Upper lobe of right lung (tissue), 1 donor: Measurements from ENCODE around the gene VTA1. TPM values are rescaled to one million over a fixed set of nuclear protein-coding genes. Genes with fewer than 3 reads are reported as not detected.

Experiments
- ATAC-seq: fragments of 200-7000 bp; cut with Tn5 transposase; one replicate; pipeline ENCODE4 v1.9.1; 2020; ENCODE audit warnings: mild to moderate bottlenecking, moderate library complexity
- DNase-seq: peaks from one replicate; pipeline ENCODE4 v3.0.0-alpha.2; 2020
- H3K27ac ChIP-seq: fragments of 200-600 bp; one replicate; pipeline ENCODE4 v1.8.0; 2022
- H3K27me3 ChIP-seq: fragments of 200-600 bp; one replicate; pipeline ENCODE4 v1.8.0; 2022; ENCODE audit warnings: mild to moderate bottlenecking
- H3K36me3 ChIP-seq: fragments of 200-600 bp; one replicate; pipeline ENCODE4 v1.8.0; 2022
- H3K4me1 ChIP-seq: fragments of 200-600 bp; one replicate; pipeline ENCODE4 v1.8.0; 2022
- H3K4me3 ChIP-seq: fragments of 200-600 bp; one replicate; pipeline ENCODE4 v1.8.0; 2022; ENCODE audit warnings: mild to moderate bottlenecking
- H3K9me3 ChIP-seq: fragments of 200-600 bp; one replicate; pipeline ENCODE4 v1.8.0; 2022
- intact Hi-C: fragments of 100-400 bp; cut with DNase I; formaldehyde crosslinking; loops from one replicate; pipeline ENCODE4 v1.11.0; 2022
- total RNA-seq: library from RNA; stranded (reverse); fragmentation: NEBNext Ultra II Directional; extraction: Animal tissue kit (Norgen Biotek cat#: 25700); gene quantifications from one replicate; pipeline ENCODE4 v1.2.1, GENCODE V29; 2021
- TF ChIP-seq, protein P1 (sequence below): fragments of 200-600 bp; IDR thresholded peaks from one replicate; pipeline ENCODE4 v1.8.0; 2022; ENCODE audit warnings: antibody characterized with exemption
- donor health status: DM: no; HTN: yes; CAD: no; lungs with severe emphysema.

VTA1 gene
- total RNA-seq, 1 donor from 2014 or later, result 31.8 TPM

DNA sequence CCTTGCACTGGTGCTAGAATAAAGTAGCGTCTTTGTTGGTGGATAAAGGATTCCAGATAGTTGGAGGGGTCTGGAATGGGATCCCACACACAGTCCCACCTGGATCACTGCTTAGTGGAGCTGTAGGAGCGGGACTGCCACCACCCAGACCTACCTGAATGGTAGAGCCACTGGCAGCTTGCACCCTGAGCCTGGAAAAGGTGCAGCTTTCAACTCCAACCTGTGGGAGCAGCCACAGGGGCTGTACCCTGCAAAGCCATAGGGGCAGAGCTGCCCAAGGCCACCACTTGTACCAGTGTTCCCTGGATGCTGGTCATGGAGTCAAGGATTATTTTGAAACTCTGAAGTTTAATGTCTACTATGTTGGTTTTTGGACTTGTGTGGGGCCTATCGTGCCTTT lies 26.9 kb downstream of the VTA1 start:
- DNase-seq (no peak), ATAC-seq (no peak)
- no peaks in the 10 kb centered on the region for H3K9me3 ChIP-seq
- no peak overlapping the region for H3K4me3 ChIP-seq
- TF ChIP-seq, protein P1, sequence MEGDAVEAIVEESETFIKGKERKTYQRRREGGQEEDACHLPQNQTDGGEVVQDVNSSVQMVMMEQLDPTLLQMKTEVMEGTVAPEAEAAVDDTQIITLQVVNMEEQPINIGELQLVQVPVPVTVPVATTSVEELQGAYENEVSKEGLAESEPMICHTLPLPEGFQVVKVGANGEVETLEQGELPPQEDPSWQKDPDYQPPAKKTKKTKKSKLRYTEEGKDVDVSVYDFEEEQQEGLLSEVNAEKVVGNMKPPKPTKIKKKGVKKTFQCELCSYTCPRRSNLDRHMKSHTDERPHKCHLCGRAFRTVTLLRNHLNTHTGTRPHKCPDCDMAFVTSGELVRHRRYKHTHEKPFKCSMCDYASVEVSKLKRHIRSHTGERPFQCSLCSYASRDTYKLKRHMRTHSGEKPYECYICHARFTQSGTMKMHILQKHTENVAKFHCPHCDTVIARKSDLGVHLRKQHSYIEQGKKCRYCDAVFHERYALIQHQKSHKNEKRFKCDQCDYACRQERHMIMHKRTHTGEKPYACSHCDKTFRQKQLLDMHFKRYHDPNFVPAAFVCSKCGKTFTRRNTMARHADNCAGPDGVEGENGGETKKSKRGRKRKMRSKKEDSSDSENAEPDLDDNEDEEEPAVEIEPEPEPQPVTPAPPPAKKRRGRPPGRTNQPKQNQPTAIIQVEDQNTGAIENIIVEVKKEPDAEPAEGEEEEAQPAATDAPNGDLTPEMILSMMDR, result no peak
- H3K4me1 ChIP-seq, result no peaks in the 10 kb centered on the region
- intact Hi-C loops, result no loop called here
- H3K36me3 ChIP-seq, result peaks cover 63% of the 10 kb centered on the region
- H3K27me3 ChIP-seq, result no peaks in the 10 kb centered on the region
- no peak overlapping the region for H3K27ac ChIP-seq

- ATAC-seq, result no peak
- no peaks in the 10 kb centered on the region for H3K4me1 ChIP-seq
- no peaks in the 10 kb centered on the region for H3K27me3 ChIP-seq
- TF ChIP-seq, protein P1, result no peak
- no peak for DNase-seq
- intact Hi-C loops, result no loop called here
- no peak overlapping the region for H3K4me3 ChIP-seq
- H3K27ac ChIP-seq, result no peak overlapping the region
- peaks cover 55% of the 10 kb centered on the region for H3K36me3 ChIP-seq
- no peaks in the 10 kb centered on the region for H3K9me3 ChIP-seq
These were observed 27.6 kb downstream of the VTA1 start for GRCh38 chr6:142174703-142175102.

- Histone ChIP-seq H3K4me1 (no peaks in the 10 kb centered on the region), H3K27me3 (no peaks in the 10 kb centered on the region), H3K27ac (no peak overlapping the region), H3K4me3 (no peak overlapping the region), H3K9me3 (no peaks in the 10 kb centered on the region), H3K36me3 (peaks cover 21% of the 10 kb centered on the region)
- DNase-seq (no peak), ATAC-seq (no peak)
- intact Hi-C loops, result no loop called here
- TF ChIP-seq, protein P1, result no peak
These were observed 31.1 kb downstream of the VTA1 start for GRCh38 chr6:142178129-142178528.

DNA sequence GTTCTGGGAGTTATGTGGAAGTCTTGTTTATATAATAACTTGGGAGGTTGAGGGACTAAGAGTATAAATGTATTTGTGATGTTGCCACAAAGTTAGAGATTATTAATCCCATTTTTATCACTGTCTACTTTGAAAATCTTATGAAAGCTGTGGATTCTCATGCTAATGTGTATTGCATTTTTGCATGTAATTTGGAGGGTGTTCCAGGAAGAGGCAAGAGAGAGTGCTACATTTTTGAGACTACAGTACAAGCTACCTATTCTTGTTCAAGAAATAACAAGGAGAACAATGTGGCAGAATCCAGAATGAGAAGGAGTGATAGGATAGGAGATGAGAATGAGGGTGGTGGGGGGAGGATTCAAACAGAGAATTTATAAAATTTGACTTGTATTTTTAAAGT lies 34.9 kb downstream of the VTA1 start:
- H3K4me3 ChIP-seq, result no peak overlapping the region
- intact Hi-C loops, result no loop called here
- H3K9me3 ChIP-seq, result no peaks in the 10 kb centered on the region
- ATAC-seq, result no peak
- H3K27ac ChIP-seq, result no peak overlapping the region
- H3K36me3 ChIP-seq, result no peaks in the 10 kb centered on the region
- no peak for DNase-seq
- no peaks in the 10 kb centered on the region for H3K4me1 ChIP-seq
- TF ChIP-seq, protein P1, result no peak
- no peaks in the 10 kb centered on the region for H3K27me3 ChIP-seq

- no peaks in the 10 kb centered on the region for H3K4me1 ChIP-seq
- no peak for ATAC-seq
- TF ChIP-seq, protein P1, result no peak
- H3K27me3 ChIP-seq, result no peaks in the 10 kb centered on the region
- H3K27ac ChIP-seq, result no peak overlapping the region
- DNase-seq, result no peak
- H3K36me3 ChIP-seq, result no peaks in the 10 kb centered on the region
- intact Hi-C loops, result no loop called here
- H3K9me3 ChIP-seq, result no peaks in the 10 kb centered on the region
- H3K4me3 ChIP-seq, result no peak overlapping the region
These were observed 36.3 kb downstream of the VTA1 start for GRCh38 chr6:142183351-142183750.

DNA sequence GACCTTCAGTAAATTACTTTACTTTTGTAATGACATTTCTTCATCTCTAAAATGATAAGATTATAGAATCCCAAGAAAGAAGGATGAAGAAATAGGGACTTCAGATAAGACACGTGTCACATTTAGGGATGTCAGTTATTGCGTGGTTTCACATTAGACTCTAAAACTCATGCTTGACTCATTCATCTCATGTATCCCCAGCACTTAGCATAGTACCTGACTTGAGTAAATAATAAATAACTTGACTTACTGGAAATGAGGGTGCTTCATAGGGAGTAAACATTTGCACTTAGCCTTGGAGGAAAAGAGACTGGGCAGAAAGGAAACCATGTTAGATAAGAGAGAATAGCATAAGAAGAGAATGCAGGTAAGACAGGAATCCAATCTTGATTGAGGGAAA lies 37.2 kb downstream of the VTA1 start:
- peak; percentile 44 for ATAC-seq

More for the DNA sequence above, 37.2 kb downstream of the VTA1 start:
- DNase-seq, result no peak
- no peaks in the 10 kb centered on the region for H3K4me1 ChIP-seq
- TF ChIP-seq, protein P1, result no peak
- H3K36me3 ChIP-seq, result no peaks in the 10 kb centered on the region
- H3K27ac ChIP-seq, result no peak overlapping the region
- H3K27me3 ChIP-seq, result no peaks in the 10 kb centered on the region
- H3K4me3 ChIP-seq, result no peak overlapping the region
- intact Hi-C loops, result no loop called here
- H3K9me3 ChIP-seq, result no peaks in the 10 kb centered on the region
